Cardiac fibroblast (primary cell): ENCODE measurements around the gene TENT5C.

ENCODE experiments used
- DNase-seq, 2 donors: peaks; one replicate each; pipeline versions ENCODE4 v3.0.0 to v3.0.0-alpha.2; 2010; ENCODE audit warnings: low read depth in 2 of 2
- H3K4me3 ChIP-seq, 2 donors: replicated peaks in 1 of 2; 1 replicate in 1 of 2; 2 replicates in 1 of 2; pipeline ENCODE4 v1.5.1; 2011; ENCODE audit warnings: low read depth in 2 of 2, low read length in 2 of 2, mild to moderate bottlenecking in 2 of 2, moderate library complexity in 1 of 2
- CTCF ChIP-seq: IDR thresholded peaks from one replicate; pipeline ENCODE4 v1.5.1; 2011; ENCODE audit warnings: low read depth, mild to moderate bottlenecking, low read length, inconsistent platforms

TENT5C gene

DNA sequence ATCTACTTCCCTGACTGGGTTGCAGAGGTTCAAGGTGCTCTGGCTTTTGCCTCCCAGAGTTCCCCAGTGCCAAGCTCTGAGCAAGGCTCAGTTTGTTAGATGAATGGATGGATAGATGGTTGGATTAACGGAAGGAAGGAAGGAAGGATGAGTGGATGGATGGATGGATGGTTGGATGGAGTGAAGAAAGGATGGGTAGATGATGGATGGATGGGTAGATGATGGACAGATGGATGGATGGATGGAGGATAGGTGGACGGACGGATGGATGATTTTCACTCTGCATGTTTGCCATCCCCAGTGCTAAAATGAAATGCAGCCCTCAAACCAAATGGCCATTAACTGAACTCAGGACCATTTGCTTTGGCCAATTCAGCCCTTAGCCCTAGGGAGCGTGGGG lies 27.4 kb upstream of the TENT5C start:
- no peak for DNase-seq
- no peak overlapping the region for H3K4me3 ChIP-seq
- no peak for TF ChIP-seq CTCF

DNA sequence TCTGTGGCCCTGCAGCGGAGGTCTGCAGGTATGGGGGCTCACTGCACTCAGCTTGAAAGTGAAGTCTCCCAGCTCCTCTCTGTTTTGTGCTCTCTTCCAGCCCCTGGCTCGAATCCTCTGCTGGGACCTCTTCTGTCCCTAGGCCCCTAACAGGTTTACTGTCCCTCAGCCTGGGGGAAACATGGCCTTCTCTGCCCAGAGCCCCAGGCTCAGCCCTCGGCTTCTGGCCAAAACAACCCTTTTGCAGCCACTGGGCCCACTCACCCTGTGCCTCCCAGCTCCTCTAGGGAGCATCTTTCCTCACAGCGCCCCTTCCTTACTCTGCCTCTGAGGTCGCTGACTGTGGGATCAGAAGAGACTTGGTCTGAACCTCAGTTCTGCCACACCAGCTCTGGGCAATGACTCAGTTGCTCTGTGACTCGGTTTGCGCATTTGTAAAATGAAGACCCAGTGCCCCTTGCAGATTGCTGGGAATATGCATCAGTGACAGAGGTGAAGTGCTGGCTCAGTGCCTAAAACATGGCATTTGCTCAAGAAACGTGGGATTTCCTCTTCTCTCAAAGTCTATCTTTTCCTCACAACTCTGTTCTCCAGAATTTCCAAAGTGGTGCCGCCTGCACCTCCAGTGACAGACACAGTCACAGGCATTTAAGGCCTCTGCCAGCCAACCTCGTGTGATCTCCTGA lies 26.5 kb upstream of the TENT5C start:
- no peak for DNase-seq
- no peak overlapping the region for H3K4me3 ChIP-seq
- no peak for TF ChIP-seq CTCF

DNA sequence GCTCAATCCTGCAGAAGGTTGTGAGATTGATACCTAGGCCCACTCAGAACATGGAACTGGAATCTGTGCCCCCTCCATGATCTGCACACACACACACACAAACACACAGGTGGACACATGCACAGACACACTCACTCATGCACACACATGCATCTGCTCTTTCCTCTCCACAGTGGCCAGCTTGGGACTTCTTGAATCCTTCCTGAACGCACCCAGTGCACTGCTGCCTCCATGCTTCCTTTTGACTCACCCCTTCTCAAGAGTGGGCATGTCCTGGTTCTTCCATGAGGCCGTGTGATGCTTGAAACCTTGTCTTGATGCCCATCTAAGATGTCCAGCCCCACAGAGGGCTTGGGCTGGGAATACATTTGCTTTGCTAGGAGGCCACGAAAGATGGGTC lies 25.4 kb upstream of the TENT5C start:
- no peak for TF ChIP-seq CTCF
- H3K4me3 ChIP-seq: no peak overlapping the region
- no peak for DNase-seq

- no peak for DNase-seq
- no peak for TF ChIP-seq CTCF
- H3K4me3 ChIP-seq: no peak overlapping the region
These were observed 25.0 kb upstream of the TENT5C start for GRCh38 chr1:117580882-117581281.

- TF ChIP-seq CTCF: no peak
- DNase-seq: no peak
- H3K4me3 ChIP-seq: no peak overlapping the region
These were observed 24.4 kb upstream of the TENT5C start for GRCh38 chr1:117581391-117581943.

- no peak overlapping the region for H3K4me3 ChIP-seq
- TF ChIP-seq CTCF: no peak
- no peak for DNase-seq
These were observed 23.4 kb upstream of the TENT5C start for GRCh38 chr1:117582451-117582850.

- H3K4me3 ChIP-seq: no peak overlapping the region
- no peak for TF ChIP-seq CTCF
- DNase-seq: no peak
These were observed 22.6 kb upstream of the TENT5C start for GRCh38 chr1:117583247-117583646.
